ENCODE measurements around the gene TFAP2A. TPM values are rescaled to one million over a fixed set of nuclear protein-coding genes. Genes with fewer than 3 reads are reported as not detected.

The TFAP2A gene
- total and polyA plus RNA-seq, 10 of the 15 experiments (the other 5 are each of a cell fraction or from before 2014, with no cell fraction given), result 0.05 to 0.46 (median 0.17) TPM; not detected in 4

DNA sequence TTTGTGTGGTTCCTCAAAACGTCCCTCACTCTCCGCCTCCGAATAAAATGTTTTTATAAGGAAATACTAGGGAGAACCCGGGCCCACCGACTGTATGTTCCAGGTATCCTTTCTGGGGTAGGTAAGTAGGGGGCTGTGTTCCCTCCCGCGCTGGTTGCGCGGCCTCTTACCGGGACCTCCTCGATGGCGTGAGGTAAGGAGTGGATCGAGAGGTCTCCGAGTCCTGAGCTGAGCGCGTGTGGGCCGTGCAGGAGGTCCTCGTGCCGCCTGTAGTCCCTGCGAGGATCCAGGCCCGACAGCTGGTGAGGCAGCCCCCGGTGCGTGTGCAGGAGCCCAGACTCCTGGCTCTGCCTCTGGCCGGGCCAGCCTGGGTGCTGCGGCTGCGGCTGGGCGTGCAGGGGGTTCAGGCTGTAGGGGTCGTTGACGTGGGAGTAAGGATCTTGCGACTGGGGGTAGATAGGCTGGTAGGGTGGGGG, 5.1 kb downstream of the TFAP2A start:
- WGBS (ENCODE audit: insufficient coverage, insufficient replicate concordance, low lambda C conversion rate, missing lambda C conversion rate), result 44% methylated on average over 29 of the region's 30 CpGs
- POLR2A ChIA-PET, result interaction anchor here (0.7 to 1.7 kb wide), 2 partner anchors 13 to 20 kb away, joined by 3 read pairs; no protein-coding TSS in a partner anchor
- DNase-seq (ENCODE audit: low read depth, low spot score) (no peak), ATAC-seq (no peak), FAIRE-seq (no peak)
- CTCF ChIA-PET, result interaction anchor here (0.7 to 1.7 kb wide), 3 partner anchors 11 to 24 kb away, joined by 3 to 8 read pairs (median 6); no protein-coding TSS in a partner anchor
- RAD21 ChIA-PET (ENCODE audit: unreplicated experiment), result interaction anchor here (0.9 kb wide), 1 partner anchor 19 kb away, joined by 3 read pairs; no protein-coding TSS in a partner anchor
- SMC1A ChIA-PET (ENCODE audit: uncharacterized antibody, unreplicated experiment), result no interaction called here
- Histone ChIP-seq H2AFZ (ENCODE audit: control insufficient read depth, low read depth, low read length) (no peak overlapping the region), H3K9ac (ENCODE audit: control insufficient read depth, insufficient read depth, low read length) (no peak overlapping the region), H3K4me2 (ENCODE audit: control insufficient read depth, insufficient read depth) (no peak overlapping the region), H3K4me3 (no peak overlapping the region), H3K79me2 (ENCODE audit: control insufficient read depth, insufficient read depth, low read length) (no peaks in the 10 kb centered on the region), H3K27me3 (replicated peaks in 1 of 2; ENCODE audit: control insufficient read depth in 2 of 2, insufficient read depth in 2 of 2, low read length in 1 of 2) (peaks cover 7 to 36% of the 10 kb centered on the region in 2 experiments), H3K9me3 (replicated peaks; ENCODE audit: control insufficient read depth, insufficient read depth, low read length) (peaks cover 8% of the 10 kb centered on the region; the same call in 2 of the 3 replicates), H3K27ac (ENCODE audit: control insufficient read depth, insufficient read depth) (no peak overlapping the region), H3K36me3 (ENCODE audit: control insufficient read depth in 2 of 2, insufficient read depth in 2 of 2, low read length in 1 of 2) (no peaks in the 10 kb centered on the region), H3K4me1 (ENCODE audit: control insufficient read depth, insufficient read depth, low read length) (peaks cover 15% of the 10 kb centered on the region), H4K20me1 (ENCODE audit: control insufficient read depth, insufficient read depth) (no peaks in the 10 kb centered on the region)
- in situ Hi-C loops (cut with MboI), result no loop called here
- no TSS peak for BruUV-seq (replicated peaks)
- intact Hi-C loops (cut with micrococcal nuclease; ENCODE audit: unreplicated experiment), result no loop called here
- TF ChIP-seq MEF2A (IDR thresholded peaks at IDR 0.05; ENCODE audit: insufficient read depth, low read depth, low read length) (no peak), TCF7 (IDR thresholded peaks at IDR 0.05; ENCODE audit: borderline replicate concordance) (no peak), HDGF (IDR thresholded peaks at IDR 0.05) (no peak), SMARCA5 (IDR thresholded peaks at IDR 0.05) (no peak), CHD4 (IDR thresholded peaks at IDR 0.05) (no peak), GABPA (IDR thresholded peaks at IDR 0.05; ENCODE audit: low read depth) (no peak), EP300 (IDR thresholded peaks at IDR 0.05; ENCODE audit: borderline replicate concordance in 1 of 2, control insufficient read depth in 1 of 2, low read depth in 2 of 2, low read length in 2 of 2) (no peak), BHLHE40 (IDR thresholded peaks at IDR 0.05; ENCODE audit: borderline replicate concordance in 1 of 2, low read depth in 2 of 2, low read length in 1 of 2) (no peak), ZSCAN29 (IDR thresholded peaks at IDR 0.05) (no peak), ZBED1 (IDR thresholded peaks at IDR 0.05; ENCODE audit: borderline replicate concordance) (no peak), BACH1 (IDR thresholded peaks at IDR 0.05; ENCODE audit: borderline replicate concordance) (no peak), RFX5 (IDR thresholded peaks at IDR 0.05; ENCODE audit: low read depth, low read length) (no peak)
- TF ChIP-seq, protein P1, sequence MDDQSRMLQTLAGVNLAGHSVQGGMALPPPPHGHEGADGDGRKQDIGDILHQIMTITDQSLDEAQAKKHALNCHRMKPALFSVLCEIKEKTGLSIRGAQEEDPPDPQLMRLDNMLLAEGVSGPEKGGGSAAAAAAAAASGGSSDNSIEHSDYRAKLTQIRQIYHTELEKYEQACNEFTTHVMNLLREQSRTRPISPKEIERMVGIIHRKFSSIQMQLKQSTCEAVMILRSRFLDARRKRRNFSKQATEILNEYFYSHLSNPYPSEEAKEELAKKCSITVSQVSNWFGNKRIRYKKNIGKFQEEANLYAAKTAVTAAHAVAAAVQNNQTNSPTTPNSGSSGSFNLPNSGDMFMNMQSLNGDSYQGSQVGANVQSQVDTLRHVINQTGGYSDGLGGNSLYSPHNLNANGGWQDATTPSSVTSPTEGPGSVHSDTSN (IDR thresholded peaks at IDR 0.05; ENCODE audit: insufficient replicate concordance, low read depth, low read length), result no peak
- TF ChIP-seq, protein P2, sequence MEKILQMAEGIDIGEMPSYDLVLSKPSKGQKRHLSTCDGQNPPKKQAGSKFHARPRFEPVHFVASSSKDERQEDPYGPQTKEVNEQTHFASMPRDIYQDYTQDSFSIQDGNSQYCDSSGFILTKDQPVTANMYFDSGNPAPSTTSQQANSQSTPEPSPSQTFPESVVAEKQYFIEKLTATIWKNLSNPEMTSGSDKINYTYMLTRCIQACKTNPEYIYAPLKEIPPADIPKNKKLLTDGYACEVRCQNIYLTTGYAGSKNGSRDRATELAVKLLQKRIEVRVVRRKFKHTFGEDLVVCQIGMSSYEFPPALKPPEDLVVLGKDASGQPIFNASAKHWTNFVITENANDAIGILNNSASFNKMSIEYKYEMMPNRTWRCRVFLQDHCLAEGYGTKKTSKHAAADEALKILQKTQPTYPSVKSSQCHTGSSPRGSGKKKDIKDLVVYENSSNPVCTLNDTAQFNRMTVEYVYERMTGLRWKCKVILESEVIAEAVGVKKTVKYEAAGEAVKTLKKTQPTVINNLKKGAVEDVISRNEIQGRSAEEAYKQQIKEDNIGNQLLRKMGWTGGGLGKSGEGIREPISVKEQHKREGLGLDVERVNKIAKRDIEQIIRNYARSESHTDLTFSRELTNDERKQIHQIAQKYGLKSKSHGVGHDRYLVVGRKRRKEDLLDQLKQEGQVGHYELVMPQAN (conservative IDR thresholded peaks at IDR 0.05), result no peak
- TF ChIP-seq, protein P3, sequence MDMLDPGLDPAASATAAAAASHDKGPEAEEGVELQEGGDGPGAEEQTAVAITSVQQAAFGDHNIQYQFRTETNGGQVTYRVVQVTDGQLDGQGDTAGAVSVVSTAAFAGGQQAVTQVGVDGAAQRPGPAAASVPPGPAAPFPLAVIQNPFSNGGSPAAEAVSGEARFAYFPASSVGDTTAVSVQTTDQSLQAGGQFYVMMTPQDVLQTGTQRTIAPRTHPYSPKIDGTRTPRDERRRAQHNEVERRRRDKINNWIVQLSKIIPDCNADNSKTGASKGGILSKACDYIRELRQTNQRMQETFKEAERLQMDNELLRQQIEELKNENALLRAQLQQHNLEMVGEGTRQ (IDR thresholded peaks at IDR 0.05; ENCODE audit: borderline replicate concordance, low read depth, low read length), result no peak
- TF ChIP-seq, protein P4, sequence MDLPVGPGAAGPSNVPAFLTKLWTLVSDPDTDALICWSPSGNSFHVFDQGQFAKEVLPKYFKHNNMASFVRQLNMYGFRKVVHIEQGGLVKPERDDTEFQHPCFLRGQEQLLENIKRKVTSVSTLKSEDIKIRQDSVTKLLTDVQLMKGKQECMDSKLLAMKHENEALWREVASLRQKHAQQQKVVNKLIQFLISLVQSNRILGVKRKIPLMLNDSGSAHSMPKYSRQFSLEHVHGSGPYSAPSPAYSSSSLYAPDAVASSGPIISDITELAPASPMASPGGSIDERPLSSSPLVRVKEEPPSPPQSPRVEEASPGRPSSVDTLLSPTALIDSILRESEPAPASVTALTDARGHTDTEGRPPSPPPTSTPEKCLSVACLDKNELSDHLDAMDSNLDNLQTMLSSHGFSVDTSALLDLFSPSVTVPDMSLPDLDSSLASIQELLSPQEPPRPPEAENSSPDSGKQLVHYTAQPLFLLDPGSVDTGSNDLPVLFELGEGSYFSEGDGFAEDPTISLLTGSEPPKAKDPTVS (IDR thresholded peaks at IDR 0.05; ENCODE audit: low read depth, low read length), result no peak
